HG03469 (cell line): ENCODE results near the gene FAM3C.
"Not testable (repeated sequence)": the region's sequence is repeated elsewhere in the genome, so short reads cannot be mapped to it uniquely, and the experiment has no call there.

ENCODE experiments used
- ATAC-seq: cut with Tn5 transposase; IDR thresholded peaks from one replicate; pipeline ENCODE4 v1.9.1; 2021; ENCODE audit warnings: mild to moderate bottlenecking, moderate library complexity, moderate number of reproducible peaks; ENCODE audit not compliant: unreplicated experiment

The FAM3C gene

GRCh38 chr7:121334875-121335648 is 61.0 kb downstream of the FAM3C start:
- ATAC-seq: no peak

GRCh38 chr7:121334376-121334775 is 61.7 kb downstream of the FAM3C start:
- no peak for ATAC-seq

- no peak for ATAC-seq
These were observed 64.5 kb downstream of the FAM3C start for GRCh38 chr7:121331574-121331973.

- ATAC-seq: no peak
These were observed 65.1 kb downstream of the FAM3C start for GRCh38 chr7:121331048-121331447.

- ATAC-seq: peak; percentile 20
These were observed 65.9 kb downstream of the FAM3C start for GRCh38 chr7:121330053-121330833.

- peak; percentile 44 for ATAC-seq
These were observed 66.7 kb downstream of the FAM3C start for GRCh38 chr7:121329191-121330052.

GRCh38 chr7:121328508-121329190 is 67.5 kb downstream of the FAM3C start, which contains the start of gene WNT16:
Gene WNT16, plus strand, starts transcription at chr7:121329000. Its CDS starts 293 bp downstream, at chr7:121329293.
- no peak for ATAC-seq

- no peak for ATAC-seq
These were observed 68.4 kb downstream of the FAM3C start for GRCh38 chr7:121327671-121328070.

- no peak for ATAC-seq
These were observed 72.4 kb downstream of the FAM3C start for GRCh38 chr7:121323515-121324302.

- ATAC-seq: no peak
These were observed 73.6 kb downstream of the FAM3C start for GRCh38 chr7:121322460-121322859.

- ATAC-seq: not testable (repeated sequence)
These were observed 80.9 kb downstream of the FAM3C start for GRCh38 chr7:121315170-121315569.

- ATAC-seq: peak; percentile 91
These were observed 82.1 kb downstream of the FAM3C start for GRCh38 chr7:121313793-121314676.

- ATAC-seq: no peak
These were observed 82.8 kb downstream of the FAM3C start for GRCh38 chr7:121313220-121313792.

GRCh38 chr7:121307021-121307574 is 89.0 kb downstream of the FAM3C start:
- ATAC-seq: no peak

GRCh38 chr7:121306565-121306964 is 89.5 kb downstream of the FAM3C start:
- ATAC-seq: no peak

- ATAC-seq: no peak
These were observed 91.0 kb downstream of the FAM3C start for GRCh38 chr7:121305109-121305508.

GRCh38 chr7:121304102-121304658 is 91.9 kb downstream of the FAM3C start:
- ATAC-seq: no peak
